ENCODE measurements around the gene CMTM8. TPM values are rescaled to one million over a fixed set of nuclear protein-coding genes. Genes with fewer than 3 reads are reported as not detected.

CMTM8 gene
- total RNA-seq, 1 donor from 2014 or later: 9.0 TPM

GRCh38 chr3:32241100-32241499, 2.6 kb downstream of the CMTM8 start:
- no peak for DNase-seq (ENCODE audit: extremely low spot score, unreplicated experiment)
- H3K27ac Mint-ChIP-seq: no peak overlapping the region
- H3K4me1 Mint-ChIP-seq (ENCODE audit: unreplicated experiment): peaks cover 22% of the 10 kb centered on the region
- peak overlapping the region; percentile 3 for H3K4me3 Mint-ChIP-seq
- TF ChIP-seq, protein P1, sequence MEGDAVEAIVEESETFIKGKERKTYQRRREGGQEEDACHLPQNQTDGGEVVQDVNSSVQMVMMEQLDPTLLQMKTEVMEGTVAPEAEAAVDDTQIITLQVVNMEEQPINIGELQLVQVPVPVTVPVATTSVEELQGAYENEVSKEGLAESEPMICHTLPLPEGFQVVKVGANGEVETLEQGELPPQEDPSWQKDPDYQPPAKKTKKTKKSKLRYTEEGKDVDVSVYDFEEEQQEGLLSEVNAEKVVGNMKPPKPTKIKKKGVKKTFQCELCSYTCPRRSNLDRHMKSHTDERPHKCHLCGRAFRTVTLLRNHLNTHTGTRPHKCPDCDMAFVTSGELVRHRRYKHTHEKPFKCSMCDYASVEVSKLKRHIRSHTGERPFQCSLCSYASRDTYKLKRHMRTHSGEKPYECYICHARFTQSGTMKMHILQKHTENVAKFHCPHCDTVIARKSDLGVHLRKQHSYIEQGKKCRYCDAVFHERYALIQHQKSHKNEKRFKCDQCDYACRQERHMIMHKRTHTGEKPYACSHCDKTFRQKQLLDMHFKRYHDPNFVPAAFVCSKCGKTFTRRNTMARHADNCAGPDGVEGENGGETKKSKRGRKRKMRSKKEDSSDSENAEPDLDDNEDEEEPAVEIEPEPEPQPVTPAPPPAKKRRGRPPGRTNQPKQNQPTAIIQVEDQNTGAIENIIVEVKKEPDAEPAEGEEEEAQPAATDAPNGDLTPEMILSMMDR (conservative IDR thresholded peaks at IDR 0.05): no peak
- peaks cover 20% of the 10 kb centered on the region for H3K27me3 Mint-ChIP-seq
- H3K36me3 Mint-ChIP-seq: peaks cover 5% of the 10 kb centered on the region
- peaks cover 4% of the 10 kb centered on the region for H3K9me3 Mint-ChIP-seq

DNA sequence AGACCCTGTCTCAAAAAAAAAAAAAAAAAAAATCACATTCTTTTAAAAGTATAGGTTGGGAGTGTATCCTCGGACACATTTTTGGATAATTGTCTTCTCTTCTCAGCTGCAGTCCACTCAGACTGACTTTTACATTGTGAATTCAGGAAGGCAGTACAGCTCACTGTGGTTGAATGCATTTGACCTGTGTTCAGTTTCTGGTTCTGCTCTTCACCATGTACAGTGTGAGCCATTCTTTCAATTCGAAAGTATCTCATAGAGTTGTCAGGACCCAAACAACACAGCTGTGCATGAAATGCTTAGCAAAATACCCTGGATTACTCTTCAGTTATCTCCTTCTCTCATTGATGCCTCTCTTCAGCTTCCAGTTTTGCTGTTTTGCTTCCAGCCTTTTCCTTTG, 5.0 kb downstream of the CMTM8 start:
- no peak overlapping the region for H3K4me3 Mint-ChIP-seq
- peaks cover 5% of the 10 kb centered on the region for H3K27me3 Mint-ChIP-seq
- H3K9me3 Mint-ChIP-seq: no peaks in the 10 kb centered on the region
- TF ChIP-seq, protein P1 (conservative IDR thresholded peaks at IDR 0.05): no peak
- peaks cover 8% of the 10 kb centered on the region for H3K36me3 Mint-ChIP-seq
- no peak for DNase-seq (ENCODE audit: extremely low spot score, unreplicated experiment)
- peaks cover 26% of the 10 kb centered on the region for H3K4me1 Mint-ChIP-seq (ENCODE audit: unreplicated experiment)
- H3K27ac Mint-ChIP-seq: no peak overlapping the region

GRCh38 chr3:32245200-32245599, 6.7 kb downstream of the CMTM8 start:
- TF ChIP-seq, protein P1 (conservative IDR thresholded peaks at IDR 0.05): no peak
- H3K4me1 Mint-ChIP-seq (ENCODE audit: unreplicated experiment): peaks cover 15% of the 10 kb centered on the region
- no peaks in the 10 kb centered on the region for H3K27me3 Mint-ChIP-seq
- H3K9me3 Mint-ChIP-seq: no peaks in the 10 kb centered on the region
- H3K4me3 Mint-ChIP-seq: no peak overlapping the region
- DNase-seq (ENCODE audit: extremely low spot score, unreplicated experiment): no peak
- H3K27ac Mint-ChIP-seq: no peak overlapping the region
- peaks cover 11% of the 10 kb centered on the region for H3K36me3 Mint-ChIP-seq

DNA sequence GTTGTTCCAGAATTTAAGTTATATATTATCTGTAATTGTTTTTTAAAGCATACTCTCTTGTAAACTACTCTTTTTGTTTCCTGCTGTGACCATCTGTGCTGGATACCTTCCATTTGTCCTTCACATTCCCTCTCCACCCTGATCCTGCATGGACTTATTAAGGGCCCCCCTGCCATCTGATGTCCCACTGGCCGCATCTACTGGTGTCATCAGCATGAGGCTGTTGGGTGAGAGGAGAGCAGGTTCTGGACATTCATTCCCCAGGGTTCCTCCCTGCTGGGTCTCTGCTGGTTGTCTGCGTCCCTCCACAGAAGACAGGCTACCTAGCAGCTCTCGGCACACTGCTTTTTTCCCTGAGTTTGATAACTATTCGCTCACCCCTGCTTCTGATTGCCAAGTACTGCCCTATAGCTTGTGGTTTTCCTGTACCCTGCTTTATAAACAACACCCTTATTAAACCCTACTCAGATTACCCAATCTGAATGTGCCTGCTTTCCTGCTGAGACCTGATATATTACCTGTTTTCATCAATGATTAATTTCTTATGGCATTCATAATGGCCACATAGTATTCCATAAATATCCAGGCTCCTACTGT, 7.7 kb downstream of the CMTM8 start:
- peaks cover 14% of the 10 kb centered on the region for H3K36me3 Mint-ChIP-seq
- no peak for DNase-seq (ENCODE audit: extremely low spot score, unreplicated experiment)
- H3K27ac Mint-ChIP-seq: no peak overlapping the region
- no peak overlapping the region for H3K4me3 Mint-ChIP-seq
- TF ChIP-seq, protein P1 (conservative IDR thresholded peaks at IDR 0.05): no peak
- H3K9me3 Mint-ChIP-seq: no peaks in the 10 kb centered on the region
- no peaks in the 10 kb centered on the region for H3K27me3 Mint-ChIP-seq
- peaks cover 13% of the 10 kb centered on the region for H3K4me1 Mint-ChIP-seq (ENCODE audit: unreplicated experiment)

- Mint-ChIP-seq H3K9me3 (no peaks in the 10 kb centered on the region), H3K27me3 (no peaks in the 10 kb centered on the region), H3K4me1 (ENCODE audit: unreplicated experiment) (peaks cover 13% of the 10 kb centered on the region), H3K36me3 (peaks cover 17% of the 10 kb centered on the region), H3K27ac (no peak overlapping the region), H3K4me3 (no peak overlapping the region)
- DNase-seq (ENCODE audit: extremely low spot score, unreplicated experiment): no peak
- TF ChIP-seq, protein P1 (conservative IDR thresholded peaks at IDR 0.05): no peak
These were observed 10.8 kb downstream of the CMTM8 start for GRCh38 chr3:32249184-32249782.
